GM18867 (cell line): ENCODE data around the gene CHL1.

Experiments
- ATAC-seq: cut with Tn5 transposase; IDR thresholded peaks from one replicate; pipeline ENCODE4 v1.9.1; 2021; ENCODE audit warnings: mild to moderate bottlenecking, moderate library complexity; ENCODE audit not compliant: unreplicated experiment

CHL1 gene

DNA sequence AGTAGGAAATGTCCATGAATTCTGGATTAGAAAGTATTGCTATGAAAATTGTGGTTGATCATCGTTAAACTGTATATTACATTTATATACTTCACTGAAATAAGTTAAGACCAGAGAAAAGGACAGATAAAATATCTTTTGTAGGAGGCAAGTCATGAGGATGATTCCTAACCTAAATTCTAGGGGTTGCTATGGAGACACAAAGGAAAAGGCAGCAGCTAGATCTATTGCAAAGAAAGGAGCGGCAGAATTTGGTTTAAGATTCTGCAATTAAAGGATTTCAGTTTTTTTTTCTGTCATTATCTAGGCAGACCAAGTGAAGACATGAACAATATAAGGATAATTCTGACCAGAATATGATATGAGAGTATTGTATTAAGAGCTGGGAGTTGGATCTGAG is 136.1 kb downstream of the CHL1 start:
- ATAC-seq = no peak

DNA sequence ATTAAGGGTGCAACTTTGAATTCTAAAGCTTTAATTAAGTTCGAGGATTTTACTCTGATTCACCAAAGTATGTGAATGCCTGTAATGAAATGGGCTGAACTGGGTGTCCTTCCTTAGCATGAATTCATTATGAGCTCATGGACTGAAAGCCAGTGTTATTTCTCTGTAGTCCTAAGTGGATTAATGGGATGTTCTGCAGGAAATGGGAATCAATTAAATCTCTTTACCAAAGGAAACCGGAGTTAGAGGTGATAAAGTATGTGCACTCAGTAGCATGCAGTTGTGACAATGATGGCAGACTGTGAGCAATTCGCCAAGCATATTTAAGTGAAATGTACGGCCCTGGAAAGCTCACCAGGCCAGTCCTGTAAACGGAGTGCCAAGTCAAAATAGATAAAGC is 138.7 kb downstream of the CHL1 start:
- no peak for ATAC-seq

DNA sequence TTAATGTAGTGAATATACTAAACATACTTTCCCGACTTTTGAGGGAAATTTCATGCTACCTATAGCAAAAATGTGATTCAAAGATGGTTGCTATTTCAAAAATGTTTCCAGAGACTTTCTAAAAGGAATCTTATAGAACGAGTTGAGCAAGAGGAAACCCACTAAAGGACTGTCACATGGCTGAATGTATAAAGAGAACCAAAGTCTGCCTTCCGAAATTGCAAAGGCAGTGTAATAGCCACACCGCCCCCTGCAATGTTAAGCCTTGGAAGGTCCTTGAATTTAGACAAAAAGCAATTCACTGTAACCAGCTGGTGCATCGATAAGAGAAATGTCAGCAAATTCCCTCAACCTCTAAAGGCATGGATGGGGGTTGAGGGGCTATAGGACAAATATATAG is 142.8 kb downstream of the CHL1 start:
- no peak for ATAC-seq

DNA sequence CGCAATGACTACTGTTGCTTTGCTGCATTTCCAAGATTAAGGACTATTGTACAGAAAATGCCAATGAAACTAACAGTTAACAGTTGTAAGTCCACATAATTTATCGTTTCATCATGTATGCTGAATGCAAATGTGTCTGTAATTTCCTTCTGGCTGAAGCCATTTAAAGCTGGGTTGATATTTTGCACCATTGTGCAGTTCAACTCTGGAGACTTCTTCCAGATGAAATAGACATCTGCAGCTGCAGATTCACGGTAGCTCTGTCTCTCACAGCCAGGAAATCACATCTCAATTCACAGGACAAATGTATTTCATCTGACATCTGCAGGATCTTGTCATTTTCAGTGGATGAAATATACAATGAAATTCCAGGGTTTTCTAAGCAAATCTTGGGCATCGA is 145.4 kb downstream of the CHL1 start:
- no peak for ATAC-seq

DNA sequence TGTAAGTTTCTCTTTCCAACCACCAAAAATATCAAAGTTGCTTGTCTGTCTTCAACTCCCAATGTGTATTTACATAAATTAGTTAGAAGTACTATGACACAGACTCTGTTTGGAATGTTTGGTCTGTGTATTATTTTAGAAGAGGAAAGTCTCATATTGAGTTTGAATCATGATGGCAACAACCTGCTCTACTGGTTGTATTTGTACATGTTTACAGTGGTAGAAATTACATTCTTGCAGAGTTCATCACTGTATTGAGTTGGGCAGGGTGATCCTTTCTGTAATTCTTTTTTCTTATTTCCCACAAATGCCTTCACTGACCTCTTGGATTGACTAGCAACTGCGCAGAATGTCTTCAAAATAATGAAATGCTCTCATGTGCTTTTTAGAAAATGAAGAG is 149.6 kb downstream of the CHL1 start:
- no peak for ATAC-seq

DNA sequence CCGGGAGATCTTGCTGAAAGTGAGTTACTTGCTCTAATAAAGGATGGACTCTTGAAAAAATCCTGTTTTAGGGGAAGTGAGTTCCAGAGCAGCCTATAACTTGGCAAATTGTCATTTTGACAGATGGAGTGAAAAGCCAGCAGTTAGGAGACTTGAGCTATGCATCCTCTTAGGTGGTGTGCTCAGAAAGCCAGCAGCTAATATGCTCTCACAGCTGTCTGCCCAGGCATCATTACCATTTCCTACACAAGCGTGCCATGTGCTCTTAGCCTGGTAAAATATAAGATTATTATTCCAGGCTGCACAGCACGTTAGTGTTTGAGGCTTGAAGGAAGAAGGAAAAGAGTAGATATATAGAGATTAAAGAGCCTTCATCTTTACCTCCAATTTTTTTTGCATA is 151.0 kb downstream of the CHL1 start:
- no peak for ATAC-seq

DNA sequence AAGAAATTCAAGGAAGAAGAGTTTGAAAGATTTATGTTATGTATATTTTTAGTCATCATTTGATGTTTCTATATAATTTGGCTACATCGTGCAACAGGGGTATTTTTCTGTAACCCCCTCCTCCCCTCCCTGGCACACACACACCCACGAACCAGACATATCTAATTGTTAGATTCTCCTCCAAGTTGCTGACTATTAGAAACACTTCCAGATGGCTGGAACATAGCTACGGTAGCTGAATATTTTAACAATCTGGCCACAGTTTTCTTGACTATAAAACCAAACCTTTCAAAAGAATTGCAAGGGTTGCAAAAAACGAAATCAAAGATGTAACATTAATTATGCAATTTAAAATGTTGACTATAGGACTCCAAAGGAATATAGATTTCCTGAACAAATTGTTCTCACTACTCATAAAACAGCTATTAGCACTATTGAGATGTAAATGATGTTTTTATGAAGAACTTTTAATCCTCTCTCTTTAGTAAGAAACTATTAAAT is 154.4 kb downstream of the CHL1 start:
- no peak for ATAC-seq

DNA sequence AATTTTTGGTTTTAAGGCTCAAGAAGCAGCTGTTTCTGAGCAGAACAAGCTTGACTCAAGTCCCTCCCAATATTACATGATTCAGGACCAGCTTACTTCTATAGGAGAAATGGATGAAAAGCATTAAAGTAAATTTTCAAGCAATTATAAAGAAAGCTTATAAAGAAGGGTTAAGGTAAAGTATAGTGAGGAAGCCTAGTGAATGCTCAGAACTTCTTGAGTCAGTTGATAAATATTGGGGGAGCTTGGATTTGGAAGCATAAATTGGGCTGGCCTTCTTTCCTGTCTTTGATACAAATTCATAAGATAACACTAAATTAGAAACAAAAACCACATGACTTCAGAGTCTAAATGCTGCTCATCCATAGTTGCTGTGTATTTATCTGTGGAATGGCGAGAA is 156.0 kb downstream of the CHL1 start:
- ATAC-seq = no peak

DNA sequence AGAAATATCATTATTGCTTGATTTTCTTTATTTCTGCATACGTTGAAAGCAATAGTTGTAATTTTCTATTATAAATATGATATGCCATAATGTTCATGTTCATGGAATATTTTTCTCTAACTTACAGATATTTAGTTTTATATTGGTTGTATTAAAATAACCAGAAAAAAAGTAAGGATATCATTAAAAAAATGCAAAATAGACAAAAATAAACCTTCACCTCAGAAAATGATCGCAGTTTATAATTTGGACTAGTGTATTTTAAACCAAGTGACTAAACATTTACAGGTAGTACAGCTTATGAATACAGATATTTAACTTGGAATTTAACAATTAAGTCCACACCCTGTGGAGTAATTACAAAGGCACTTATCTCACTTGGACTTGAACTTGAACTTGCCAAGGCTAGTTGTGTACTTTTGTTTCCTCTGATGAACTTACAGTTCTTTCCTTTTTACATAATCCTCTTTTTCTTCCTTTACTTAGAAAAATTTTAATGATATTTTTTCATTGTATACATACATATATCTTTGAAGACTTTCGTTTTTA is 156.7 kb downstream of the CHL1 start:
- ATAC-seq = no peak

DNA sequence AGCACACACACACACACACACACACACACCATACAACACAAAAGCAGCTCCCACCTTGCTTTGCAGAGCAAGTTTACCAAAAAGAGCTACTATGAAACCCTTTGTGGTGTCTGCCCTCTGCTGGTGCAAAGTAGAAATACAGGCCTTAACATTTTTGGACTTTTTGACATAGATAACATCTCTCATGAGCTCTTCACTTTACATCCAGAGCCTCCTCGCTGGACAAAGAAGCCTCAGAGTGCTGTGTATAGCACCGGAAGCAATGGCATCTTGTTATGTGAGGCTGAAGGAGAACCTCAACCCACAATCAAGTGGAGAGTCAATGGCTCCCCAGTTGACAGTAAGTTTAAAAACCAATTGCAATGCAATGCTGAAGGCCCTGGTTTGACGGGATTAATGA is 157.9 kb downstream of the CHL1 start:
- peak; percentile 68 for ATAC-seq

DNA sequence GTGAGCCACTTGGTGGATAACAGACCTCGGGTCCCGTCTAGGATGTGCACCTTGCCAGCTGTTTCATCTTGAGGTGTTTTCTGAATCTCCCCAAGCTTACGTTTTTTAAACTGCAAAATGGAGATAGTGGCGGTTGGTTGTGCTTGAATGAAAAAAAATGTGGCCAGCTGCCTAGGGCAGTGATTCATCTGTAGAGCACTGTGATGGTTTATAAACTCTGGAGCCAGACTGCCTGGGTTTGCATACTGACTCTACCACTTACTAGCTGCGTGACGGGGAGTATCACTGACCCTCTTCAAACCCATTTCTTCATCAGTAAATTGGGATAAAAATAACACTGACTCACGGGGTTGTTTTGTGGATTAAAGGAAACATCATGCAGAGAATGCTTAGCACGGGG is 159.1 kb downstream of the CHL1 start:
- peak; percentile 51 for ATAC-seq

DNA sequence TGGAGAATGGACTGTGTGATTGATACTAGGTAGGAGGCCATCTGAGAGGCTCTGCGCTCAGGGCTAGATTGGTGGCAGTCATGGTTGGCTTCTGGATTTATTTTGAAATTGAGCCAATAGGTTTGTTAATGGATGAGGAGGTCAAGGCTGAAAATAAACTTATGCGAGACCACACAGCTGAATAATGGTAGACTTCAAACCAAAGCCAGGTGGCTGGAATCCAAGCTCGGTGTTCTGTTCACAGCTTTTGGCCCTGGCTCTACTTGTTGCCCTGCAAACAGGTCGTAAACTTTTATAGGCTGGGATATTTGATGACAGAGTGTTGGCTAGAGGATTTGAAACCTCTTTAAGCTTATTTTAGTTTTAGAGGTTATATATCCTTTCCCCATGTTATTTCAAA is 160.4 kb downstream of the CHL1 start:
- ATAC-seq = no peak

DNA sequence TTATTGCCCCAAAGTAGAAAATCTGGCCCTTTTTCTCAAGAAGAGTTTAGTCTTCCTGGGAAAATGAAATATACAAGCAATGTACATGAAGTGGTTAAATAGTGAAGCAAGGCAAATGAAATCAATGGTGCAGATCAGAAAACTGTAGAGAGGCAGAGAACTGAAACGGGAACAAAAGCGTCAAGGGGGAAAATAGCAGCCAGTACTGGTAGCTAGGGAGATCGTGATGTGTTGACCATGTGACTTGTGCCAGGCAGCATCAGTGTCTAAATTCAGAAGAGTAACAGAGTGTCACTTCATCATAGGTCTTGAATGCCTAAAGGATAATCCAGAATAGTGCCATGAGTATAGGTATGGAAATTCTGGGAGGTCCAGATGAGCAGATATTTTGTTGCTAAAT is 163.1 kb downstream of the CHL1 start:
- ATAC-seq = peak; percentile 88

DNA sequence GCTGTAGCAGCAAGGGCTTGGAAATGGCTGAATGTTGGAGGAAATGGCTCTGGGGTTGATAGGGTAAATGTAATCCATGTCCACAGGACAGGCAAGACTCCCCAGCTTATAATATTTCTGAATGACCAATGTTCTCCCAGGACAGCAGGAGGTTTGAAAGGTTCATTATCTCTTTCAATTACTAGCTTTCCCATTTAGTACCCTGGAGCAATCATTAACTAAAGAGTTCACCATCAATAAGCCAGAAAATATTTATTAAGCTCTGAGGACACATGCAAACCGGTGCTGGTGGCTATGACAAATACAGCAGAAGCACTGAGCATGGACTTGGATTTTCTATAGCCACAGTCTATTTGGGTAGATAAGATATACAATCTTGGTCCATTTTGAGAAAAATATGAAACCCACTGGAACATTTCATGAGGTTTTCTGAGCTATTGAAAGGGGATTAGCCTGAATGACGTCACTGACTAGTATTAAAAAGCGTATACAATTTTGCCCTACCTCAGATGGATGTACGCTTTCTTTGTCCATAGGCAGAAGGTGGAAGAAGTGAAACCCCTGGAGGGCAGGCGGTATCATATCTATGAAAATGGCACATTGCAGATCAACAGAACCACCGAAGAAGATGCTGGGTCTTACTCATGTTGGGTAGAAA is 166.2 kb downstream of the CHL1 start:
- ATAC-seq = no peak

DNA sequence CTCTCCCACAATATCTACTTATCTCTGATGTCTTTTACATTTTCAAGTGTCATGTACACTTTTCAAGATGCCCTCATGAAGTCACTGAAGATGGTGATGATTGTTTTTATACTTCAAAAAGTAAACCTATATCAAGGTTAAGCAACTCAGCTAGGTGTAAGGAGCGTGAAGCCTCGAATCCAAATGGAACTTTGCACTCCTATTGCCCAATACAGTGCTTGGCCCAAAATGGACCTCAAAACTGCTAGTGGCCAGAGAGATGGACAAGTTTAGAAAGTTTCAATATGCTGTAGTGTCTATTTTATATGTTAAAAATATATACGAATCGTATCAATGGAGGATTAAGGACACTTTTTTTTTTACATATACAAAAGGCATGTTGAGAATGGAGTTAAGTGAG is 167.7 kb downstream of the CHL1 start:
- no peak for ATAC-seq

DNA sequence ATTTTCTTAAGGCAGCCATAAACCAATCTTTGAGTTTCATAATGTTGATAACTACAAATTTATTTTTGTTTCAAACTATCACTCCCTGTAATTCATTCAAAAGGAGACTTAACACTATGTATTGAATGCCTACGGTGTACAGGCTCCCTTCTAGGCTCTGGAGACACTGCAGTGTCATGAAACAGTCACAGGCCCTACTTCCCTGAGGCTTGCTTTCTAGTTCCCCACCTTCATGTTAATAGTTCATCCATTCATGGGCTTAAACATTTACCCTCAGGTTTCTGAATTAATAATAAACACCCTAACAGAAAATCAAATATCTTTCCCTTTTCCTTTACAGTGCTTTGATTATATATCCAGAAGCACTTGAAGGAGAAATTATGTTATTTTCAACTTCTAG is 168.7 kb downstream of the CHL1 start:
- ATAC-seq = peak; percentile 65

DNA sequence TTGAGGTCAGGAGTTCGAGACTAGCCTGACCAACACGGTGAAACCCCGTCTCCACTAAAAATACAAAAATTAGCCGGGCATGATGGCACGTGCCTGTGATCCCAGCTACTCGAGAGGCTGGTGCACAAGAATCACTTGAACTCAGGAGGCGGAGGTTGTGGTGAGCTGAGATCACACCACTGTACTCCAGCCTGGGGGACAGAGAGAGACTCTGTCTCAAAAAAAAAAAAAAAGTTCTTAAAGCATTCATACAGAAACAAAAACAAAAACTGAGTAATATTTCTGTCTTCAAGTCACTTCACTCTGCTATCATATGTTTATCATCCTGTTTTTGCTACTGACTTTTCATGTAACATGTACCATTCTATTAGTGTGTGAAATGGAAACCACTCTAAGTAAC is 169.7 kb downstream of the CHL1 start:
- ATAC-seq = peak; percentile 65

DNA sequence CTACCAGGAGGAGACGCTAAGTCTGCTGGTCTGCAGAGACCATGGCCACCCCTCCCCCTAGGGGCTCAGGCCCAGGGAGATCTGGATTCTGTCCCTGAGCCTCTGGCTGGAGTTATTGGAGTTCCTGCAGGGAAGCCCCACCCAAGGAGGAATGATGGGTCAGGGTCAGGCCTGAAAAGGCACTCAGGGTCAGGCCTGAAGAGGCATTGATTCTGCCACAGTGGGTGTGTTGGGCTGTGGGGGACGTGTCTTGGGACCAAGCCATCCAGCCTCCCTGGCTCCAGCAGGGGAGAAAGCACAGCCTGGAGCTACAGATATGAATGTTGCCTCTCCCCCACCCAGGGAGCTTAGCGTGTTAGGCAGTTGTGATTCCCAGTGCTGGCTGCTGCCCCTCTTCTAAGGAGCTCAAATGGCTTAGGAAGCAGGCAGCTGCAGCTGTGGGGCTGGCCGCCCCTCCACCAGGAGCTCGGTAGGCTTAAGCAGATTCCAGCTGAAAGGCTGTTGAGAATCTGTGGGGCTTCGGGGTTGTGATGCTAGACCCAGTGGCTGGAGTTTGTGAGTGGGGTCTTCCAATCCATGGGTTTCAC is 176.7 kb downstream of the CHL1 start:
- no peak for ATAC-seq

DNA sequence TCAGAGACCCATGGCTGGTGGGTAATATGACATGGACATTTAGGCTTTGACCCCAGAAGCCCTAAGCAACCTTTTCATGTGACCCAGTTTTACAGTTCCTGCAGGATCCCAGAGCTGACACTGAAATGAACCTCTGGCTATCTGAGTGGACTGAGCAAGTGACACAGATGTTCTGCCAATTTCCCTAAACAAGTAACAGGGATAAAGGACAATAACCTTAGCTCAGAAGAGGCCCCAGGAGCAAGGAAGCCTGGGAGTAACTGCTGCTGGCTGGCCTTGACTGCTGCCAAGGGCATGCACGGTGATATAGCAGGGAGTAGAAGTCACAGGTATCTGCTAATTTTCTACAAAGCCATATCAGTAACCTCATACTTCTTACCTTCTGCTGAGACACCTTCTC is 177.9 kb downstream of the CHL1 start:
- no peak for ATAC-seq

DNA sequence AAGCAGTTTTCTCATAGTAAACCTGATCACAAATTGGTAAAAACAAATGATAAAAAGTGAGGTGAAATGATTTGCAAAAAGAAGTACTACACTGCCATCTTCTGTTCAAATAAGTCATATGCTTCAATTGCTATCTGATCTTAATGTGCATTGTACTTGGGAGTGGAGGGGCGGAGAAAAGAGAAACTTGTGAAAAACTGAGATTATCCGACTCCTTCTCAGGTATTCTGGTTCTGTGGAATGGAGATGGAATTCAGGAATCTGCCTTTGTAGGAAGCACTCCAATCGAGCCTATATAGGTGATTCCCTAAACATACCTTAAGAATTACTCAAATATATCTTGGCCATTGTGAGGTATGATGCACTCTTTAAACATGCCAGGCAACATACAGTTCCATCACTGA is 180.6 kb downstream of the CHL1 start:
- peak; percentile 77 for ATAC-seq

DNA sequence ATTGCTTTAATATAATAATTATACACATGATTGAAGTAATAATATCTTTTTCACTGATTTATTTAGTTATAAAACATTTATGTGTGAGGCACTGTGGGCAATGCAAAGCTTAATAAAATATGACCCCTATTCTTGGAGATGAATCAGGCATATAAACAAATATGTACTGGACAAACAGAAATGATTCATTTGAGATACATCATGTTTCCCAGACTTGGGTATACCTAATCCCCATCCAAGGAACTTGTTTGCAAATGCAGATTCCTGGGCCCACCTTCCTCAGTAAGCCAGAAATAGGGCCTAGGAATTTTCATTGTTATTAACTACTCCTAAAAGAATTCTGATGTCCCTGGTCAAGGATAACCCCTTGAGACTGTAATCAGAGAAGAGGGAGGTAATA is 184.2 kb downstream of the CHL1 start:
- no peak for ATAC-seq

DNA sequence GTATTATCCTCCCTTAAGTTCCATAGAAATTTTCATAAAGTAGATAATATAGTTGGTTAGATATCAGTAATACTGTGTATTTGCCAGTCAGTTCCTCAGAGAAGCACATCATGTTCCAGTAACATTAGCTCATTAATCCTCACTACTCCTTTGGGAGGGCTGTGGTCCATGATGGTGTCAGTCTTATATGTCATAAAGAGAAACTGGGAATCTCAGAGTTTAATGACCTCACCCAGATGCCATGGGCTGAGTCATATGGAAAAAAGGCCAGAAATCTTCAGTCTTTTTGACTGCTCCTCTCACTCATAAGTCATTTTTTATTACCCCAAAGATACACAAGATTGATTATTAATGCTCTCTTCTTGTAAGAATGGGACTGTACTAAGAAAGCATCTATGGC is 188.6 kb downstream of the CHL1 start:
- ATAC-seq = no peak

DNA sequence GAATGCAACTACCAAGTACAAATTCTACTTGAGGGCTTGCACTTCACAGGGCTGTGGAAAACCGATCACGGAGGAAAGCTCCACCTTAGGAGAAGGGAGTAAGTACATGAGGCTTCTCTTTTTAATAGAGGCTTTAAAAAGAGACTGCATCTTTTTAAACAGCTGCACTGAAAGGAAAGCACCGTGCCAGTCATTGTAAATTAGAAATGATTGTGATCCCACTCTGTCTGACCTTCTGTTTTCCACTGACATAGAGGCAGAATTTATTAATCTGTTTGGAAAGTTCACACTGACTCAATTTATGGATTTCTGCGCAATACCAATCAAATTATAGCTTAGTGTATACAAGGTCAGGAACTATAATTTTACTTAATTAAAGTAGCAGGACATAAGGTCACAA is 198.2 kb downstream of the CHL1 start:
- no peak for ATAC-seq
